H9 (cell line): Measurements from ENCODE around the gene CHRNA9. TPM values are rescaled to one million over a fixed set of nuclear protein-coding genes. Genes with fewer than 3 reads are reported as not detected.

Experiments used
- DNase-seq: peaks from one replicate; pipeline ENCODE4 v3.0.0-alpha.2; 2017
- H2AFZ ChIP-seq: one replicate; pipeline ENCODE4 v1.6.1; 2013; ENCODE audit warnings: mild to moderate bottlenecking, low read length, control low read depth, moderate library complexity
- H2AK5ac ChIP-seq: 2 replicates; pipeline ENCODE4 v1.6.1; 2013; ENCODE audit warnings: low read length, control low read depth, mixed read lengths; ENCODE audit not compliant: insufficient read length
- H2BK120ac ChIP-seq: one replicate; pipeline ENCODE4 v1.6.1; 2013; ENCODE audit warnings: low read depth, mild to moderate bottlenecking, low read length, control low read depth, inconsistent platforms; ENCODE audit not compliant: poor library complexity, severe bottlenecking
- H2BK12ac ChIP-seq: 2 replicates; pipeline ENCODE4 v1.6.1; 2013; ENCODE audit warnings: low read length, control low read depth, mixed read lengths, low read depth; ENCODE audit not compliant: insufficient read length
- H2BK15ac ChIP-seq: 2 replicates; pipeline ENCODE4 v1.6.1; 2013; ENCODE audit warnings: low read depth, low read length, control low read depth
- H2BK20ac ChIP-seq: one replicate; pipeline ENCODE4 v1.6.1; 2013; ENCODE audit warnings: low read depth, mild to moderate bottlenecking, low read length, control low read depth, inconsistent platforms; ENCODE audit not compliant: poor library complexity, severe bottlenecking
- H2BK5ac ChIP-seq: 2 replicates; pipeline ENCODE4 v1.6.1; 2013; ENCODE audit warnings: low read length, control low read depth, mixed read lengths; ENCODE audit not compliant: insufficient read length
- H3K14ac ChIP-seq: 2 replicates; pipeline ENCODE4 v1.6.1; 2013; ENCODE audit warnings: low read length, control low read depth; ENCODE audit not compliant: insufficient read depth
- H3K18ac ChIP-seq: 2 replicates; pipeline ENCODE4 v1.6.1; 2013; ENCODE audit warnings: low read depth, mild to moderate bottlenecking, mixed read lengths, low read length, control low read depth; ENCODE audit not compliant: insufficient read length
- H3K23ac ChIP-seq: 2 replicates; pipeline ENCODE4 v1.6.1; 2013; ENCODE audit warnings: low read length, control low read depth, mixed read lengths, low read depth; ENCODE audit not compliant: insufficient read length
- H3K23me2 ChIP-seq: 2 replicates; pipeline ENCODE4 v1.6.1; 2013; ENCODE audit warnings: low read depth, mild to moderate bottlenecking, mixed read lengths, low read length, control low read depth; ENCODE audit not compliant: insufficient read length, poor library complexity, severe bottlenecking
- H3K27ac ChIP-seq: 2 replicates; pipeline ENCODE4 v1.5.1; 2013; ENCODE audit warnings: low read length, control low read depth, mixed read lengths, low read depth; ENCODE audit not compliant: insufficient read length
- H3K27me3 ChIP-seq: 2 replicates; pipeline ENCODE4 v1.6.1; 2013; ENCODE audit warnings: low read length, control low read depth, inconsistent platforms; ENCODE audit not compliant: insufficient read depth
- H3K4ac ChIP-seq: 2 replicates; pipeline ENCODE4 v1.6.1; 2013; ENCODE audit warnings: low read depth, mild to moderate bottlenecking, control low read depth, inconsistent platforms, low read length, moderate library complexity
- H3K4me1 ChIP-seq: 2 replicates; pipeline ENCODE4 v1.6.1; 2013; ENCODE audit warnings: low read length, control low read depth, inconsistent platforms; ENCODE audit not compliant: insufficient read depth
- H3K4me2 ChIP-seq: 2 replicates; pipeline ENCODE4 v1.6.1; 2013; ENCODE audit warnings: low read length, control low read depth, mixed read lengths; ENCODE audit not compliant: insufficient read length, insufficient read depth
- H3K56ac ChIP-seq: 2 replicates; pipeline ENCODE4 v1.6.1; 2013; ENCODE audit warnings: low read depth, mild to moderate bottlenecking, mixed read lengths, low read length, control low read depth; ENCODE audit not compliant: insufficient read length
- H3K79me1 ChIP-seq: 2 replicates; pipeline ENCODE4 v1.6.1; 2013; ENCODE audit warnings: low read depth, mild to moderate bottlenecking, moderate library complexity, low read length, control low read depth, inconsistent platforms; ENCODE audit not compliant: insufficient read depth, poor library complexity, severe bottlenecking
- H3K79me2 ChIP-seq: 2 replicates; pipeline ENCODE4 v1.6.1; 2013; ENCODE audit warnings: low read length, control low read depth, inconsistent platforms; ENCODE audit not compliant: insufficient read depth
- H3K9ac ChIP-seq: 2 replicates; pipeline ENCODE4 v1.6.1; 2013; ENCODE audit warnings: low read length, control low read depth, mixed read lengths; ENCODE audit not compliant: insufficient read length; ENCODE audit errors: extremely low read depth
- H3K9me3 ChIP-seq: one replicate; pipeline ENCODE4 v1.6.1; 2013; ENCODE audit warnings: low read depth, low read length, inconsistent platforms; ENCODE audit not compliant: control insufficient read depth
- H3T11ph ChIP-seq: one replicate; pipeline ENCODE4 v1.6.1; 2013; ENCODE audit warnings: mild to moderate bottlenecking, low read length, control low read depth, inconsistent platforms
- H4K20me1 ChIP-seq: one replicate; pipeline ENCODE4 v1.6.1; 2013; ENCODE audit not compliant: control insufficient read depth, insufficient read length, insufficient read depth
- H4K5ac ChIP-seq: 2 replicates; pipeline ENCODE4 v1.6.1; 2013; ENCODE audit warnings: low read depth, mild to moderate bottlenecking, mixed read lengths, low read length, control low read depth; ENCODE audit not compliant: insufficient read length
- H4K8ac ChIP-seq: replicated peaks from 2 replicates; pipeline ENCODE4 v1.6.1; 2013; ENCODE audit warnings: low read length, control low read depth, mixed read lengths, low read depth; ENCODE audit not compliant: insufficient read length
- H4K91ac ChIP-seq: 2 replicates; pipeline ENCODE4 v1.6.1; 2013; ENCODE audit warnings: low read depth, mild to moderate bottlenecking, moderate library complexity, mixed read lengths, low read length, control low read depth; ENCODE audit not compliant: insufficient read length
- H3K27ac Mint-ChIP-seq, 3 experiments: 2 replicates in 2 of 3; 3 replicates in 1 of 3; pipeline ENCODE4 v1.8.0; 2020 to 2021; ENCODE audit warnings: mixed read lengths in 3 of 3, mild to moderate bottlenecking in 1 of 3, moderate library complexity in 1 of 3
- H3K27me3 Mint-ChIP-seq: 2 replicates; pipeline ENCODE4 v1.8.0; 2021; ENCODE audit warnings: low read depth, mild to moderate bottlenecking, moderate library complexity, mixed read lengths
- H3K36me3 Mint-ChIP-seq, 3 experiments: 2 replicates in 2 of 3; 3 replicates in 1 of 3; pipeline ENCODE4 v1.8.0; 2020 to 2021; ENCODE audit warnings: low read depth in 3 of 3, mixed read lengths in 3 of 3; ENCODE audit not compliant: insufficient read depth in 1 of 3
- H3K4me1 Mint-ChIP-seq, 2 experiments: 2 replicates each; pipeline ENCODE4 v1.8.0; 2020; ENCODE audit warnings: mixed read lengths in 2 of 2
- H3K4me3 Mint-ChIP-seq, 2 experiments: 2 replicates in 1 of 2; 3 replicates in 1 of 2; pipeline ENCODE4 v1.8.0; 2020 to 2021; ENCODE audit warnings: mild to moderate bottlenecking in 2 of 2, mixed read lengths in 2 of 2, moderate library complexity in 1 of 2
- H3K9me3 Mint-ChIP-seq, 2 experiments: 2 replicates in 1 of 2; 3 replicates in 1 of 2; pipeline ENCODE4 v1.8.0; 2020; ENCODE audit warnings: mild to moderate bottlenecking in 2 of 2, mixed read lengths in 2 of 2, moderate library complexity in 1 of 2
- CTCF ChIP-seq: fragments of 200-600 bp; sonication (generic); conservative IDR thresholded peaks from 3 replicates; pipeline ENCODE4 v1.8.0; 2021; ENCODE audit warnings: antibody characterized with exemption, mild to moderate bottlenecking
- WGBS: extraction: QIAGEN DNeasy Blood & Tissue Kit; methylation state at CpG from one replicate; pipeline ENCODE4 v1.1.7; 2013; ENCODE audit warnings: missing lambda C conversion rate, low lambda C conversion rate, mixed read lengths; ENCODE audit not compliant: insufficient read length; ENCODE audit errors: extremely low coverage; 5-methylcytosine and 5-hydroxymethylcytosine counted together
- total RNA-seq: library from RNA; stranded (reverse); gene quantifications from 2 replicates; pipeline ENCODE4 v1.2.1, GENCODE V29; 2021

CHRNA9 gene
- total RNA-seq, 1 experiment from 2014 or later = 1.2 TPM

- Histone ChIP-seq H3K79me1 (no peaks in the 10 kb centered on the region), H3K79me2 (no peaks in the 10 kb centered on the region), H2AK5ac (no peak overlapping the region), H3K23ac (no peak overlapping the region), H4K91ac (no peak overlapping the region), H3K4ac (no peak overlapping the region), H3K4me1 (no peaks in the 10 kb centered on the region), H3K23me2 (no peaks in the 10 kb centered on the region), H3K27me3 (no peaks in the 10 kb centered on the region), H4K8ac (no peak overlapping the region), H3K9ac (no peak overlapping the region), H3K4me2 (no peak overlapping the region), H2BK12ac (no peak overlapping the region), H3T11ph (no peak overlapping the region), H2BK120ac (no peak overlapping the region), H2BK5ac (no peak overlapping the region), H2AFZ (no peak overlapping the region), H3K9me3 (no peaks in the 10 kb centered on the region), H3K56ac (no peak overlapping the region), H4K20me1 (no peaks in the 10 kb centered on the region), H3K27ac (no peak overlapping the region), H3K18ac (no peak overlapping the region), H2BK15ac (no peak overlapping the region), H3K14ac (no peak overlapping the region), H4K5ac (no peak overlapping the region), H2BK20ac (no peak overlapping the region)
- no peaks in the 10 kb centered on the region for H3K4me1 Mint-ChIP-seq
- no peaks in the 10 kb centered on the region for H3K27me3 Mint-ChIP-seq
- peaks cover 0 to 2% of the 10 kb centered on the region in 2 experiments; a peak in 1 of 5 replicates for H3K9me3 Mint-ChIP-seq
- peaks cover 0 to under 1% (median 0%) of the 10 kb centered on the region in 3 experiments; a peak in 2 of 7 replicates for H3K36me3 Mint-ChIP-seq
- WGBS = no CpG with 5 or more reads among the region's 5 CpGs
- H3K4me3 Mint-ChIP-seq = no peak overlapping the region
- peak overlapping the region in 1 of 3 experiments; percentile 43; a peak in 1 of 7 replicates for H3K27ac Mint-ChIP-seq
- DNase-seq = no peak
- TF ChIP-seq CTCF = no peak
These were observed 20.0 kb downstream of the CHRNA9 start for GRCh38 chr4:40355131-40355530.
